Neural cell (in vitro differentiated cells): ENCODE data around the gene DDX51. TPM values are rescaled to one million over a fixed set of nuclear protein-coding genes. Genes with fewer than 3 reads are reported as not detected.

Experiments used
- H2AFZ ChIP-seq: fragments of 200-600, 300-800 bp; sonication (generic), shearing (Covaris generic); 2 replicates; pipeline ENCODE4 v1.6.0; 2014; ENCODE audit warnings: low read depth, mild to moderate bottlenecking, antibody characterized with exemption, low read length, moderate library complexity
- H3F3A ChIP-seq: fragments of 200-600 bp; shearing (Covaris generic); 2 replicates; pipeline ENCODE4 v1.6.1; 2016; ENCODE audit warnings: mild to moderate bottlenecking, moderate library complexity, mixed read lengths, antibody characterized with exemption, low read length; ENCODE audit not compliant: insufficient read depth, poor library complexity, severe bottlenecking
- H3K27ac ChIP-seq: fragments of 200-600, 300-800 bp; sonication (generic), shearing (Covaris generic); 2 replicates; pipeline ENCODE4 v1.5.1; 2014; ENCODE audit warnings: mild to moderate bottlenecking, low read length, moderate library complexity
- H3K27me3 ChIP-seq: fragments of 300-800, 200-600 bp; sonication (generic), shearing (Covaris generic); 2 replicates; pipeline ENCODE4 v1.6.0; 2014; ENCODE audit warnings: mild to moderate bottlenecking, low read depth, low read length, moderate library complexity; ENCODE audit not compliant: insufficient read depth
- H3K36me3 ChIP-seq: fragments of 300-800, 200-600 bp; sonication (generic), shearing (Covaris generic); 2 replicates; pipeline ENCODE4 v1.5.1; 2014; ENCODE audit warnings: mild to moderate bottlenecking, antibody characterized with exemption, low read length, moderate library complexity; ENCODE audit not compliant: insufficient read depth
- H3K4me2 ChIP-seq: fragments of 300-800, 200-600 bp; sonication (generic), shearing (Covaris generic); 2 replicates; pipeline ENCODE4 v1.6.0; 2014; ENCODE audit warnings: mild to moderate bottlenecking, low read length
- H3K4me3 ChIP-seq: fragments of 300-800, 200-600 bp; sonication (generic), shearing (Covaris generic); 2 replicates; pipeline ENCODE4 v1.5.1; 2014; ENCODE audit warnings: mild to moderate bottlenecking, low read length, moderate library complexity
- H3K79me2 ChIP-seq: fragments of 200-600 bp; shearing (Covaris generic); replicated peaks from 2 replicates; pipeline ENCODE4 v1.6.0; 2014; ENCODE audit warnings: mild to moderate bottlenecking, low read length, moderate library complexity; ENCODE audit not compliant: insufficient read depth
- H3K9ac ChIP-seq: fragments of 300-800, 200-600 bp; sonication (generic), shearing (Covaris generic); 2 replicates; pipeline ENCODE4 v1.6.1; 2016; ENCODE audit warnings: mild to moderate bottlenecking, low read length, mixed read lengths
- H3K9me2 ChIP-seq: fragments of 200-600 bp; shearing (Covaris generic); 2 replicates; pipeline ENCODE4 v1.6.1; 2016; ENCODE audit warnings: mild to moderate bottlenecking, low read length, mixed read lengths; ENCODE audit not compliant: insufficient read depth
- H3K9me3 ChIP-seq: fragments of 200-600, 300-800 bp; sonication (generic), shearing (Covaris generic); 2 replicates; pipeline ENCODE4 v1.6.1; 2016; ENCODE audit warnings: mild to moderate bottlenecking, mixed run types, low read length, moderate library complexity, mixed read lengths
- H4K20me1 ChIP-seq: fragments of 200-600 bp; shearing (Covaris generic); 2 replicates; pipeline ENCODE4 v1.6.1; 2016; ENCODE audit warnings: mild to moderate bottlenecking, mixed run types; ENCODE audit not compliant: insufficient read depth
- EP300 ChIP-seq: fragments of 450-650 bp; conservative IDR thresholded peaks from 2 replicates; pipeline ENCODE4 v1.6.1; 2014; ENCODE audit warnings: antibody characterized with exemption, mild to moderate bottlenecking, moderate library complexity; ENCODE audit not compliant: poor library complexity, severe bottlenecking
- EZH2 ChIP-seq: fragments of 200-600, 300-800 bp; shearing (Covaris generic), sonication (generic); IDR thresholded peaks from 2 replicates; pipeline ENCODE4 v1.6.1; 2014; ENCODE audit warnings: antibody characterized with exemption, low read length, borderline replicate concordance, mild to moderate bottlenecking; ENCODE audit not compliant: insufficient read depth, poor library complexity, severe bottlenecking
- MXI1 ChIP-seq: fragments of 450-650 bp; conservative IDR thresholded peaks from 2 replicates; pipeline ENCODE4 v1.6.1; 2014; ENCODE audit warnings: antibody characterized with exemption, mild to moderate bottlenecking; ENCODE audit not compliant: poor library complexity, severe bottlenecking
- POLR2AphosphoS5 ChIP-seq: IDR thresholded peaks from 2 replicates; pipeline ENCODE4 v1.6.1; 2012
- RAD21 ChIP-seq: fragments of 450-650 bp; conservative IDR thresholded peaks from 2 replicates; pipeline ENCODE4 v1.6.1; 2014; ENCODE audit warnings: antibody characterized with exemption, mild to moderate bottlenecking, moderate library complexity
- SMC3 ChIP-seq: fragments of 450-650 bp; conservative IDR thresholded peaks from 2 replicates; pipeline ENCODE4 v1.6.1; 2014; ENCODE audit warnings: antibody characterized with exemption, mild to moderate bottlenecking, moderate library complexity; ENCODE audit not compliant: poor library complexity
- TAF1 ChIP-seq: IDR thresholded peaks from 2 replicates; pipeline ENCODE4 v1.6.1; 2012; ENCODE audit warnings: low read depth
- polyA plus RNA-seq: library from polyadenylated mRNA; depleted of rRNA; stranded (reverse); fragments of >200 nt; gene quantifications from 2 replicates; pipeline ENCODE4 v1.2.3, GENCODE V29; 2014
- TF ChIP-seq, protein P1 (sequence below): IDR thresholded peaks from 2 replicates; pipeline ENCODE4 v1.6.1; 2012; ENCODE audit warnings: borderline replicate concordance
- TF ChIP-seq, protein P2 (sequence below): fragments of 450-650 bp; IDR thresholded peaks from 2 replicates; pipeline ENCODE4 v1.5.1; 2014; ENCODE audit warnings: antibody characterized with exemption, mild to moderate bottlenecking, moderate library complexity; ENCODE audit not compliant: poor library complexity, severe bottlenecking

DDX51 gene
- polyA plus RNA-seq, 1 donor from 2014 or later, result 17.6 TPM

GRCh38 chr12:132117558-132117875 lies 26.6 kb downstream of the DDX51 start:
- Histone ChIP-seq H3K4me3 (no peak overlapping the region), H2AFZ (no peak overlapping the region), H3K9ac (no peak overlapping the region), H3K36me3 (no peaks in the 10 kb centered on the region), H3K79me2 (no peaks in the 10 kb centered on the region), H4K20me1 (no peaks in the 10 kb centered on the region), H3K27ac (no peak overlapping the region), H3K9me2 (no peaks in the 10 kb centered on the region), H3K27me3 (no peaks in the 10 kb centered on the region), H3K4me2 (no peak overlapping the region), H3F3A (no peaks in the 10 kb centered on the region), H3K9me3 (no peaks in the 10 kb centered on the region)
- no peak for TF ChIP-seq EP300
- no peak for TF ChIP-seq TAF1

GRCh38 chr12:132116709-132117557 lies 27.2 kb downstream of the DDX51 start:
- Histone ChIP-seq H3K27ac (no peak overlapping the region), H3K9me2 (no peaks in the 10 kb centered on the region), H4K20me1 (no peaks in the 10 kb centered on the region), H3K36me3 (no peaks in the 10 kb centered on the region), H3K9me3 (no peaks in the 10 kb centered on the region), H2AFZ (no peak overlapping the region), H3K4me2 (no peak overlapping the region), H3K79me2 (no peaks in the 10 kb centered on the region), H3K27me3 (no peaks in the 10 kb centered on the region), H3K4me3 (no peak overlapping the region), H3F3A (no peaks in the 10 kb centered on the region), H3K9ac (no peak overlapping the region)
- TF ChIP-seq SMC3 (no peak), POLR2AphosphoS5 (no peak), EP300 (no peak), EZH2 (no peak), MXI1 (no peak), TAF1 (no peak), RAD21 (no peak)
- TF ChIP-seq, protein P1, sequence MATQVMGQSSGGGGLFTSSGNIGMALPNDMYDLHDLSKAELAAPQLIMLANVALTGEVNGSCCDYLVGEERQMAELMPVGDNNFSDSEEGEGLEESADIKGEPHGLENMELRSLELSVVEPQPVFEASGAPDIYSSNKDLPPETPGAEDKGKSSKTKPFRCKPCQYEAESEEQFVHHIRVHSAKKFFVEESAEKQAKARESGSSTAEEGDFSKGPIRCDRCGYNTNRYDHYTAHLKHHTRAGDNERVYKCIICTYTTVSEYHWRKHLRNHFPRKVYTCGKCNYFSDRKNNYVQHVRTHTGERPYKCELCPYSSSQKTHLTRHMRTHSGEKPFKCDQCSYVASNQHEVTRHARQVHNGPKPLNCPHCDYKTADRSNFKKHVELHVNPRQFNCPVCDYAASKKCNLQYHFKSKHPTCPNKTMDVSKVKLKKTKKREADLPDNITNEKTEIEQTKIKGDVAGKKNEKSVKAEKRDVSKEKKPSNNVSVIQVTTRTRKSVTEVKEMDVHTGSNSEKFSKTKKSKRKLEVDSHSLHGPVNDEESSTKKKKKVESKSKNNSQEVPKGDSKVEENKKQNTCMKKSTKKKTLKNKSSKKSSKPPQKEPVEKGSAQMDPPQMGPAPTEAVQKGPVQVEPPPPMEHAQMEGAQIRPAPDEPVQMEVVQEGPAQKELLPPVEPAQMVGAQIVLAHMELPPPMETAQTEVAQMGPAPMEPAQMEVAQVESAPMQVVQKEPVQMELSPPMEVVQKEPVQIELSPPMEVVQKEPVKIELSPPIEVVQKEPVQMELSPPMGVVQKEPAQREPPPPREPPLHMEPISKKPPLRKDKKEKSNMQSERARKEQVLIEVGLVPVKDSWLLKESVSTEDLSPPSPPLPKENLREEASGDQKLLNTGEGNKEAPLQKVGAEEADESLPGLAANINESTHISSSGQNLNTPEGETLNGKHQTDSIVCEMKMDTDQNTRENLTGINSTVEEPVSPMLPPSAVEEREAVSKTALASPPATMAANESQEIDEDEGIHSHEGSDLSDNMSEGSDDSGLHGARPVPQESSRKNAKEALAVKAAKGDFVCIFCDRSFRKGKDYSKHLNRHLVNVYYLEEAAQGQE, result no peak
- TF ChIP-seq, protein P2, sequence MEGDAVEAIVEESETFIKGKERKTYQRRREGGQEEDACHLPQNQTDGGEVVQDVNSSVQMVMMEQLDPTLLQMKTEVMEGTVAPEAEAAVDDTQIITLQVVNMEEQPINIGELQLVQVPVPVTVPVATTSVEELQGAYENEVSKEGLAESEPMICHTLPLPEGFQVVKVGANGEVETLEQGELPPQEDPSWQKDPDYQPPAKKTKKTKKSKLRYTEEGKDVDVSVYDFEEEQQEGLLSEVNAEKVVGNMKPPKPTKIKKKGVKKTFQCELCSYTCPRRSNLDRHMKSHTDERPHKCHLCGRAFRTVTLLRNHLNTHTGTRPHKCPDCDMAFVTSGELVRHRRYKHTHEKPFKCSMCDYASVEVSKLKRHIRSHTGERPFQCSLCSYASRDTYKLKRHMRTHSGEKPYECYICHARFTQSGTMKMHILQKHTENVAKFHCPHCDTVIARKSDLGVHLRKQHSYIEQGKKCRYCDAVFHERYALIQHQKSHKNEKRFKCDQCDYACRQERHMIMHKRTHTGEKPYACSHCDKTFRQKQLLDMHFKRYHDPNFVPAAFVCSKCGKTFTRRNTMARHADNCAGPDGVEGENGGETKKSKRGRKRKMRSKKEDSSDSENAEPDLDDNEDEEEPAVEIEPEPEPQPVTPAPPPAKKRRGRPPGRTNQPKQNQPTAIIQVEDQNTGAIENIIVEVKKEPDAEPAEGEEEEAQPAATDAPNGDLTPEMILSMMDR, result no peak
